IPS-15b (cell line): ENCODE results near the gene RNF148.

Experiments used
- H3K27me3 ChIP-seq: one replicate; pipeline ENCODE4 v1.6.1; 2013; ENCODE audit warnings: low read length; ENCODE audit not compliant: control insufficient read depth, insufficient read depth
- H3K36me3 ChIP-seq: one replicate; pipeline ENCODE4 v1.6.1; 2013; ENCODE audit warnings: low read length; ENCODE audit not compliant: control insufficient read depth, insufficient read depth
- H3K4me1 ChIP-seq: one replicate; pipeline ENCODE4 v1.6.1; 2013; ENCODE audit warnings: mild to moderate bottlenecking, low read length; ENCODE audit not compliant: control insufficient read depth, insufficient read depth
- H3K4me3 ChIP-seq: one replicate; pipeline ENCODE4 v1.5.1; 2013; ENCODE audit warnings: low read depth, low read length
- H3K9ac ChIP-seq: one replicate; pipeline ENCODE4 v1.6.1; 2013; ENCODE audit warnings: low read depth, mild to moderate bottlenecking, low read length
- H3K9me3 ChIP-seq: one replicate; pipeline ENCODE4 v1.6.1; 2013; ENCODE audit warnings: mild to moderate bottlenecking, low read length; ENCODE audit not compliant: control insufficient read depth, insufficient read depth

Gene RNF148

GRCh38 chr7:122717356-122718089 lies 14.8 kb upstream of the RNF148 start:
- Histone ChIP-seq H3K36me3 (no peaks in the 10 kb centered on the region), H3K9ac (no peak overlapping the region), H3K9me3 (no peaks in the 10 kb centered on the region), H3K27me3 (no peaks in the 10 kb centered on the region), H3K4me1 (peaks cover 3% of the 10 kb centered on the region), H3K4me3 (no peak overlapping the region)

DNA sequence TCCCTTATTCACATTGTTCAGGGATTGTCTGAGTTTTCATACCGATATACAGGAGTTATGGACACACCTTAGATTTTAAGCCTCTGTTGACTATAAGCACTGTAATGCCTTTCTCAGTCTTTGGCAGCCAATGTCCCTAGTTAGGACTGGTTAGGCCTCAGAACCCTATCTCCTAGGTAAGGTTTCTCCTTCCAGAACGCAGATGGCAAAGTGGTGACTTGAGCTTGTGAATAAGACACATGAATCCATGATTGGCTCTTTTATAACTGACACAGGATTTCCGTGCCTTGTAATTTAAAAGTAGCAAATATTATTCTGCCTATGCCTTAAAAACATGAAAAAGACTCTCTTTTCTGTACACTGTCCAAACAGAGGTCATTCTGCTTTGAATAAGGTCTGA lies 12.5 kb upstream of the RNF148 start:
- Histone ChIP-seq H3K4me3 (no peak overlapping the region), H3K4me1 (peaks cover 3% of the 10 kb centered on the region), H3K9me3 (no peaks in the 10 kb centered on the region), H3K36me3 (no peaks in the 10 kb centered on the region), H3K27me3 (no peaks in the 10 kb centered on the region), H3K9ac (no peak overlapping the region)

GRCh38 chr7:122710916-122711315 lies 8.2 kb upstream of the RNF148 start:
- Histone ChIP-seq H3K4me1 (no peaks in the 10 kb centered on the region), H3K36me3 (no peaks in the 10 kb centered on the region), H3K9me3 (no peaks in the 10 kb centered on the region), H3K4me3 (no peak overlapping the region), H3K9ac (no peak overlapping the region), H3K27me3 (no peaks in the 10 kb centered on the region)

GRCh38 chr7:122709930-122710646 lies 7.4 kb upstream of the RNF148 start:
- Histone ChIP-seq H3K9me3 (no peaks in the 10 kb centered on the region), H3K4me1 (no peaks in the 10 kb centered on the region), H3K9ac (no peak overlapping the region), H3K36me3 (no peaks in the 10 kb centered on the region), H3K4me3 (no peak overlapping the region), H3K27me3 (no peaks in the 10 kb centered on the region)

GRCh38 chr7:122706836-122707235 lies 4.1 kb upstream of the RNF148 start:
- no peaks in the 10 kb centered on the region for H3K9me3 ChIP-seq
- H3K4me1 ChIP-seq, result no peaks in the 10 kb centered on the region
- H3K36me3 ChIP-seq, result no peaks in the 10 kb centered on the region
- no peaks in the 10 kb centered on the region for H3K27me3 ChIP-seq
- no peak overlapping the region for H3K4me3 ChIP-seq
- no peak overlapping the region for H3K9ac ChIP-seq

DNA sequence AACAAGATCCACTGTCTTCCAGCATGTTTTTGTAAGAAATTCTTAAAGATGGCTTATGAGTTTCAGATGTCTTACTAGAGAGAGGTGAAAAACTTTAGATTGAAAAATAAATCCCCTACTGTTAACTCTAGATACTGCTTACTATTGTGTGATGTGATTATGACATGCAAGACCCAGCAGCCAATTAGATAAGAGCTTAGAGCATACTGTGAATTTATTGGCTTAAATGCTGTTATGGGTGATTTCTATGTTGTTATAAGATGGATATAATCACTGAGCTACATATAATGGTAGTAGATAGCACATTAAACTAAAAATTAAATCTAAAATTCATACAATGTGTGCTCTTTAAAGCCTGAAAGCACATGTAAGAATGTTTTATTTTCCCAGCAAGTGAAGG lies 3.7 kb downstream of the RNF148 start, which contains the start of gene RNF133:
Gene RNF133 (minus strand): TSS at position 101 of the 400 bp plus-strand sequence. CDS start 199 bp downstream, outside the sequence.
- H3K9me3 ChIP-seq, result no peaks in the 10 kb centered on the region
- peaks cover 6% of the 10 kb centered on the region for H3K4me1 ChIP-seq
- H3K9ac ChIP-seq, result no peak within 1 kb of the TSS
- H3K27me3 ChIP-seq, result no peaks in the 10 kb centered on the region
- no peaks in the 10 kb centered on the region for H3K36me3 ChIP-seq
- H3K4me3 ChIP-seq, result no peak within 1 kb of the TSS

DNA sequence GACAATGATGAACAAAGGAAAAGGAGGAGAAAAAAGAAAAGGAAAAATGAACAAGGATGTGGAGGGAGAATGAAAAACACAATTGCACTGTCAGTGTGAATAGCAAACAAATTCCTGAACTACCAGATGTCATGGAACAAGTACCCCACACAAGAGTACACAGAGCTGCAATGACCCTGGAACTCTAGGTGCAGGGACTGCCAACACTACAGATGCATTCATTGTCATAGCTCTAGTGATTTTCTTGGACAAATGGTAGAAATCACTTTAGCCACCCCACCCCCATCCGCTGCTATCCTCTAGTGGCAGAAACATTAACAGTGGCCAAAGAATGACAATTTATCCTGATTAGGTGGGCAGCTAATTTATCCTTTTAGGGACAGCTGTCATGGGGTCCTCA lies 6.9 kb downstream of the RNF148 start:
- H3K27me3 ChIP-seq, result no peaks in the 10 kb centered on the region

GRCh38 chr7:122694697-122695096 lies 8.0 kb downstream of the RNF148 start:
- Histone ChIP-seq H3K36me3 (no peaks in the 10 kb centered on the region), H3K4me1 (peaks cover 6% of the 10 kb centered on the region), H3K9me3 (peaks cover 5% of the 10 kb centered on the region), H3K27me3 (no peaks in the 10 kb centered on the region), H3K4me3 (no peak overlapping the region), H3K9ac (no peak overlapping the region)

More for the DNA sequence above, 6.9 kb downstream of the RNF148 start:
- H3K4me3 ChIP-seq, result no peak overlapping the region
- H3K9ac ChIP-seq, result no peak overlapping the region
- peaks cover 5% of the 10 kb centered on the region for H3K9me3 ChIP-seq
- peaks cover 6% of the 10 kb centered on the region for H3K4me1 ChIP-seq
- no peaks in the 10 kb centered on the region for H3K36me3 ChIP-seq

- no peak overlapping the region for H3K4me3 ChIP-seq
- no peak overlapping the region for H3K9ac ChIP-seq
- H3K36me3 ChIP-seq, result no peaks in the 10 kb centered on the region
- H3K4me1 ChIP-seq, result peaks cover 6% of the 10 kb centered on the region
- H3K27me3 ChIP-seq, result no peaks in the 10 kb centered on the region
- peaks cover 5% of the 10 kb centered on the region for H3K9me3 ChIP-seq
Measured at GRCh38 chr7:122692769-122693309, 9.9 kb downstream of the RNF148 start.

GRCh38 chr7:122691569-122692235 lies 11.0 kb downstream of the RNF148 start:
- no peak overlapping the region for H3K4me3 ChIP-seq
- no peaks in the 10 kb centered on the region for H3K27me3 ChIP-seq
- H3K4me1 ChIP-seq, result peaks cover 14% of the 10 kb centered on the region
- peaks cover 5% of the 10 kb centered on the region for H3K9me3 ChIP-seq
- H3K36me3 ChIP-seq, result no peaks in the 10 kb centered on the region
- H3K9ac ChIP-seq, result no peak overlapping the region

GRCh38 chr7:122689346-122690109 lies 13.2 kb downstream of the RNF148 start:
- H3K9ac ChIP-seq, result no peak overlapping the region
- H3K27me3 ChIP-seq, result no peaks in the 10 kb centered on the region
- H3K36me3 ChIP-seq, result no peaks in the 10 kb centered on the region
- peaks cover 5% of the 10 kb centered on the region for H3K9me3 ChIP-seq
- H3K4me3 ChIP-seq, result no peak overlapping the region
- peaks cover 21% of the 10 kb centered on the region for H3K4me1 ChIP-seq
